NCI-H510A (cell line): ENCODE measurements around the gene RB1.
"Not testable (repeated sequence)": the region's sequence is repeated elsewhere in the genome, so short reads cannot be mapped to it uniquely, and the experiment has no call there.

Experiments
- DNase-seq: peaks from one replicate; lab custom pipeline; 2025; lab: John Stamatoyannopoulos, UW

The RB1 gene

GRCh38 chr13:48297131-48297786 is 6.3 kb upstream of the RB1 start:
- DNase-seq = no peak

- DNase-seq = no peak
Measured at GRCh38 chr13:48299591-48299990, 4.0 kb upstream of the RB1 start.

GRCh38 chr13:48302871-48303358 is 636 bp upstream of the RB1 start:
- DNase-seq = no peak

GRCh38 chr13:48304143-48304876 is 759 bp downstream of the RB1 start:
- no peak for DNase-seq

- DNase-seq = no peak
Measured at GRCh38 chr13:48311223-48311622, 7.7 kb downstream of the RB1 start.

- DNase-seq = no peak
Measured at GRCh38 chr13:48315969-48316650, 12.6 kb downstream of the RB1 start.

GRCh38 chr13:48316826-48317510 is 13.4 kb downstream of the RB1 start:
- no peak for DNase-seq

- DNase-seq = no peak
Measured at GRCh38 chr13:48317511-48318376, 14.2 kb downstream of the RB1 start.

GRCh38 chr13:48318377-48318811 is 14.8 kb downstream of the RB1 start:
- DNase-seq = no peak

- no peak for DNase-seq
Measured at GRCh38 chr13:48318821-48319511, 15.4 kb downstream of the RB1 start.

GRCh38 chr13:48319531-48320398 is 16.2 kb downstream of the RB1 start:
- no peak for DNase-seq

- DNase-seq = no peak
Measured at GRCh38 chr13:48320399-48320790, 16.8 kb downstream of the RB1 start.

GRCh38 chr13:48320891-48321510 is 17.4 kb downstream of the RB1 start:
- no peak for DNase-seq

GRCh38 chr13:48322294-48322693 is 18.7 kb downstream of the RB1 start:
- no peak for DNase-seq

- no peak for DNase-seq
Measured at GRCh38 chr13:48333976-48334375, 30.4 kb downstream of the RB1 start.

- DNase-seq = no peak
Measured at GRCh38 chr13:48334534-48335127, 31.1 kb downstream of the RB1 start.

GRCh38 chr13:48339198-48339597 is 35.6 kb downstream of the RB1 start:
- not testable (repeated sequence) for DNase-seq

GRCh38 chr13:48344264-48344663 is 40.7 kb downstream of the RB1 start:
- DNase-seq = no peak

GRCh38 chr13:48346583-48346982 is 43.0 kb downstream of the RB1 start:
- no peak for DNase-seq
